Uterus (tissue), 4 donors: ENCODE results near the gene PHF19. TPM values are rescaled to one million over a fixed set of nuclear protein-coding genes. Genes with fewer than 3 reads are reported as not detected.

Experiments
- DNase-seq, 2 donors: peaks; one replicate each; pipeline ENCODE4 v3.0.0-alpha.2; 2019 to 2020
- H3K27ac ChIP-seq, 2 donors: fragments of 200-600 bp; sonication (generic); 1 replicate in 1 of 2; 2 replicates in 1 of 2; pipeline ENCODE4 v1.5.1; 2016 to 2018
- H3K27me3 ChIP-seq, 2 donors: fragments of 200-600 bp; sonication (generic); one replicate each; pipeline ENCODE4 v1.5.1; 2018 to 2019; ENCODE audit warnings: control low read depth in 1 of 2
- H3K36me3 ChIP-seq, 2 donors: fragments of 200-600 bp; sonication (generic); one replicate each; pipeline ENCODE4 v1.5.1; 2019; ENCODE audit warnings: control low read depth in 1 of 2
- H3K4me1 ChIP-seq, 2 donors: fragments of 200-600 bp; sonication (generic); one replicate each; pipeline ENCODE4 v1.5.1; 2018 to 2019; ENCODE audit warnings: control low read depth in 1 of 2
- H3K4me3 ChIP-seq, 2 donors: fragments of 200-600 bp; sonication (generic); 1 replicate in 1 of 2; 2 replicates in 1 of 2; pipeline ENCODE4 v1.5.1; 2018 to 2019; ENCODE audit warnings: mild to moderate bottlenecking in 1 of 2
- H3K9me3 ChIP-seq, 2 donors: fragments of 200-600 bp; sonication (generic); one replicate each; pipeline ENCODE4 v1.5.1; 2019; ENCODE audit warnings: control low read depth in 1 of 2
- CTCF ChIP-seq, 4 experiments: fragments of 200-600 bp in 2 of 4; fragments of 450-650 bp in 2 of 4; sonication (generic) in 2 of 4; IDR thresholded peaks; one replicate each; pipeline ENCODE4 v1.5.1; 2016 to 2019; ENCODE audit warnings: antibody characterized with exemption in 4 of 4, mild to moderate bottlenecking in 2 of 4, moderate library complexity in 1 of 4
- POLR2A ChIP-seq, 2 donors: fragments of 450-650 bp; IDR thresholded peaks; one replicate each; pipeline ENCODE4 v1.6.1; 2016; ENCODE audit warnings: antibody characterized with exemption in 2 of 2, mild to moderate bottlenecking in 1 of 2, moderate library complexity in 1 of 2
- intact Hi-C: fragments of 100-400 bp; cut with DNase I; formaldehyde crosslinking; loops from one replicate; pipeline ENCODE4 v1.15.1; 2023; ENCODE audit warnings: low total_unique reads
- total RNA-seq, 4 donors: library from RNA; depleted of rRNA in 3 of 4; stranded (reverse); fragments of >200 nt in 3 of 4; gene quantifications; one replicate each; pipeline versions ENCODE4 v1.1.0 to v1.2.4, GENCODE V29; 2014 to 2023
- donor health status: DM: yes; HTN: yes; CAD: no.

The PHF19 gene
- total RNA-seq, 4 donors from 2014 or later: 12.6 to 76.3 (median 31.8) TPM

GRCh38 chr9:120869360-120869687, 7.7 kb downstream of the PHF19 start:
- peak overlapping the region; percentile 47 to 48 for H3K4me3 ChIP-seq
- H3K9me3 ChIP-seq: no peaks in the 10 kb centered on the region
- H3K27me3 ChIP-seq: no peaks in the 10 kb centered on the region
- intact Hi-C loops: no loop called here
- peak overlapping the region; percentile 87 to 88 for H3K27ac ChIP-seq
- H3K36me3 ChIP-seq: no peaks in the 10 kb centered on the region
- TF ChIP-seq CTCF (IDR thresholded peaks at IDR 0.05) (no peak), POLR2A (IDR thresholded peaks at IDR 0.05) (no peak)
- DNase-seq: no peak
- H3K4me1 ChIP-seq: no peaks in the 10 kb centered on the region

GRCh38 chr9:120868676-120869359, 8.2 kb downstream of the PHF19 start:
- peak overlapping the region; percentile 47 to 48 for H3K4me3 ChIP-seq
- H3K27me3 ChIP-seq: no peaks in the 10 kb centered on the region
- no peaks in the 10 kb centered on the region for H3K9me3 ChIP-seq
- H3K4me1 ChIP-seq: no peaks in the 10 kb centered on the region
- H3K27ac ChIP-seq: peak overlapping the region; percentile 87 to 88
- DNase-seq: peak; percentile 96 to 97
- TF ChIP-seq POLR2A (IDR thresholded peaks at IDR 0.05) (peak; percentile 41 to 73), CTCF (IDR thresholded peaks at IDR 0.05) (peak; percentile 55 to 67 (median 62))
- intact Hi-C loops: no loop called here
- H3K36me3 ChIP-seq: no peaks in the 10 kb centered on the region

- intact Hi-C loops: no loop called here
- Histone ChIP-seq H3K4me1 (no peaks in the 10 kb centered on the region), H3K9me3 (no peaks in the 10 kb centered on the region), H3K36me3 (no peaks in the 10 kb centered on the region), H3K27ac (peak overlapping the region; percentile 79 to 88), H3K27me3 (no peaks in the 10 kb centered on the region), H3K4me3 (peak overlapping the region; percentile 27 to 32)
- no peak for DNase-seq
- TF ChIP-seq POLR2A (IDR thresholded peaks at IDR 0.05) (peak; percentile 19 to 25), CTCF (IDR thresholded peaks at IDR 0.05) (peak in 2 of 4 experiments; percentile 16 to 19)
Observed at GRCh38 chr9:120868339-120868675, 8.7 kb downstream of the PHF19 start.

- Histone ChIP-seq H3K36me3 (no peaks in the 10 kb centered on the region), H3K4me1 (no peaks in the 10 kb centered on the region), H3K27ac (peak overlapping the region; percentile 79 to 88), H3K27me3 (no peaks in the 10 kb centered on the region), H3K9me3 (no peaks in the 10 kb centered on the region), H3K4me3 (peak overlapping the region; percentile 27 to 32)
- no peak for DNase-seq
- no peak for TF ChIP-seq CTCF (IDR thresholded peaks at IDR 0.05)
- TF ChIP-seq POLR2A (IDR thresholded peaks at IDR 0.05): no peak
- intact Hi-C loops: no loop called here
Observed at GRCh38 chr9:120867676-120868338, 9.2 kb downstream of the PHF19 start.

GRCh38 chr9:120866651-120867050, 10.3 kb downstream of the PHF19 start:
- Histone ChIP-seq H3K9me3 (no peaks in the 10 kb centered on the region), H3K36me3 (no peaks in the 10 kb centered on the region), H3K27ac (no peak overlapping the region), H3K4me3 (no peak overlapping the region), H3K4me1 (no peaks in the 10 kb centered on the region), H3K27me3 (no peaks in the 10 kb centered on the region)
- DNase-seq: no peak
- intact Hi-C loops: no loop called here
- TF ChIP-seq POLR2A (IDR thresholded peaks at IDR 0.05): no peak
